K562 (cell line): Measurements from ENCODE around the gene KLF2. TPM values are rescaled to one million over a fixed set of nuclear protein-coding genes. Genes with fewer than 3 reads are reported as not detected.
A peak's percentile ranks its signal among the peaks of the same experiment; 100 is the strongest.

ENCODE experiments used
- ATAC-seq: fragments of 200-7000 bp; cut with Tn5 transposase; 3 replicates; pipeline ENCODE4 v1.9.1; 2020; ENCODE audit warnings: moderate library complexity
- BruUV-seq: library from RNA; stranded (reverse); fragments of 400-500 nt; replicated peaks from 2 replicates; lab custom pipeline; 2021; lab: Mats Ljungman, UMichigan
- CTCF ChIA-PET: fragments of 300-600 bp; formaldehyde crosslinking; extraction: SDS; loops from one replicate; lab custom pipeline; 2021; ENCODE audit warnings: low intra/inter-chr PET ratio; lab: Yijun Ruan, JAX
- POLR2A ChIA-PET: fragments of 300-600, 350-650 bp; sonication (Branson Sonifier 250); formaldehyde crosslinking; extraction: SDS; loops from one replicate; lab custom pipeline; 2021; ENCODE audit warnings: antibody characterized with exemption, inconsistent platforms; lab: Yijun Ruan, JAX
- DNase-seq, 4 experiments: peaks; one replicate each; pipeline versions ENCODE4 v3.0.0 to v3.0.0-alpha.2; 2011 to 2018; ENCODE audit warnings: low spot score in 3 of 4, mixed read lengths in 3 of 4; ENCODE audit errors: extremely low read depth in 1 of 4
- FAIRE-seq: peaks from 2 replicates; lab custom pipeline; 2011; peaks lifted over from hg19 to GRCh38; lab: Jason Lieb, UNC
- H2AFZ ChIP-seq: 2 replicates; pipeline ENCODE4 v1.6.0; 2011; ENCODE audit warnings: low read depth, low read length, control low read depth, inconsistent platforms
- H3K27ac ChIP-seq: fragments of 200-600 bp; 3 replicates; pipeline ENCODE4 v1.8.0; 2011; ENCODE audit warnings: low read depth, mild to moderate bottlenecking, control low read depth, inconsistent platforms, low read length, moderate library complexity, mixed read lengths; ENCODE audit errors: extremely low read depth
- H3K27me3 ChIP-seq, 2 experiments: fragments of 300-600 bp in 1 of 2; 2 replicates in 1 of 2; 3 replicates in 1 of 2; pipeline versions ENCODE4 v1.6.0 to v1.8.0; 2011; ENCODE audit warnings: inconsistent platforms in 2 of 2, low read length in 2 of 2, mild to moderate bottlenecking in 1 of 2, mixed read lengths in 1 of 2, moderate library complexity in 1 of 2; ENCODE audit not compliant: control insufficient read depth in 2 of 2, insufficient read depth in 2 of 2
- H3K36me3 ChIP-seq: fragments of 300-600 bp; 3 replicates; pipeline ENCODE4 v1.8.0; 2011; ENCODE audit warnings: mild to moderate bottlenecking, low read length, inconsistent platforms; ENCODE audit not compliant: control insufficient read depth, insufficient read depth
- H3K4me1 ChIP-seq, 2 experiments: fragments of 200-600 bp in 1 of 2; replicated peaks in 1 of 2; 2 replicates in 1 of 2; 3 replicates in 1 of 2; pipeline versions ENCODE4 v1.5.1 to v1.8.0; 2011; ENCODE audit warnings: inconsistent platforms in 2 of 2, low read length in 2 of 2, mild to moderate bottlenecking in 1 of 2, mixed read lengths in 1 of 2, moderate library complexity in 1 of 2; ENCODE audit not compliant: control insufficient read depth in 2 of 2, insufficient read depth in 2 of 2
- H3K4me2 ChIP-seq: 2 replicates; pipeline ENCODE4 v1.6.1; 2011; ENCODE audit warnings: low read length, control low read depth, inconsistent platforms, mixed read lengths; ENCODE audit not compliant: insufficient read depth
- H3K4me3 ChIP-seq: fragments of 200-600 bp; sonication (generic), shearing (Covaris generic); 2 replicates; pipeline ENCODE4 v1.5.1; 2016; ENCODE audit warnings: control low read depth, inconsistent platforms
- H3K79me2 ChIP-seq: fragments of 200-600 bp; 3 replicates; pipeline ENCODE4 v1.8.0; 2011; ENCODE audit warnings: low read length, inconsistent platforms; ENCODE audit not compliant: control insufficient read depth, insufficient read depth
- H3K9ac ChIP-seq, 2 experiments: 2 replicates each; pipeline versions ENCODE4 v1.6.0 to v1.6.1; 2011; ENCODE audit warnings: low read depth in 2 of 2, low read length in 2 of 2, control low read depth in 1 of 2, inconsistent platforms in 1 of 2, mild to moderate bottlenecking in 1 of 2, mixed read lengths in 1 of 2; ENCODE audit not compliant: insufficient read depth in 1 of 2
- H3K9me1 ChIP-seq: one replicate; pipeline ENCODE4 v1.6.0; 2011; ENCODE audit warnings: inconsistent platforms, mild to moderate bottlenecking, low read length, moderate library complexity; ENCODE audit not compliant: control insufficient read depth, insufficient read depth
- H3K9me3 ChIP-seq: replicated peaks from 2 replicates; pipeline ENCODE4 v1.5.1; 2011; ENCODE audit warnings: low read depth, low read length, inconsistent platforms; ENCODE audit not compliant: control insufficient read depth, insufficient read depth
- H4K20me1 ChIP-seq: replicated peaks from 2 replicates; pipeline ENCODE4 v1.6.1; 2011; ENCODE audit warnings: low read length, inconsistent platforms, mixed read lengths; ENCODE audit not compliant: control insufficient read depth, insufficient read depth
- ADNP ChIP-seq: fragments of 200-800 bp; sonication (Bioruptor generic); IDR thresholded peaks from 2 replicates; pipeline ENCODE4 v1.6.1; 2016; ENCODE audit warnings: missing genetic modification characterization, missing compliant biosample characterization
- CTCFL ChIP-seq: IDR thresholded peaks from 2 replicates; pipeline ENCODE4 v1.6.1; 2011; ENCODE audit warnings: borderline replicate concordance, low read depth, mild to moderate bottlenecking, moderate library complexity, low read length; ENCODE audit not compliant: insufficient read depth, poor library complexity, severe bottlenecking
- DLX4 ChIP-seq: fragments of 250-450 bp; sonication (Bioruptor Pico); IDR thresholded peaks from 2 replicates; pipeline ENCODE4 v1.6.1; 2021; ENCODE audit warnings: mild to moderate bottlenecking
- POLR2AphosphoS5 ChIP-seq: IDR thresholded peaks from 2 replicates; pipeline ENCODE4 v1.6.1; 2011; ENCODE audit warnings: mild to moderate bottlenecking, low read depth, low read length, moderate library complexity; ENCODE audit not compliant: control insufficient read depth, insufficient read depth
- ZNF146 ChIP-seq: IDR thresholded peaks from one replicate; pipeline ENCODE4 v1.6.1; 2018; ENCODE audit warnings: missing compliant biosample characterization; ENCODE audit not compliant: unreplicated experiment
- ZNF184 ChIP-seq: sonication (generic); formaldehyde crosslinking; IDR thresholded peaks from 2 replicates; pipeline ENCODE4 v1.5.0; 2020; ENCODE audit warnings: missing genetic modification reagents
- WGBS: fragments of 100-300 bp; shearing (Covaris generic); methylation state at CpG from one replicate; pipeline ENCODE4 v1.1.6; 2016; ENCODE audit warnings: low coverage, mixed read lengths; ENCODE audit not compliant: insufficient coverage; ENCODE audit errors: missing lambda C conversion rate; 5-methylcytosine and 5-hydroxymethylcytosine counted together
- in situ Hi-C: fragments of 300-500 bp; cut with MboI; formaldehyde crosslinking; loops from 4 replicates; pipeline ENCODE4 v1.15.0; 2018; ENCODE audit warnings: inconsistent platforms, mixed read lengths
- intact Hi-C: fragments of 100-400 bp; cut with micrococcal nuclease; formaldehyde crosslinking; loops from 2 replicates; pipeline ENCODE4 v1.14.2; 2022
- polyA plus RNA-seq, 8 experiments: library from polyadenylated mRNA; depleted of rRNA in 4 of 8; stranded (reverse) in 5 of 8; unstranded in 3 of 8; fragments of >200 nt; fragmentation: Nextera tagmentation in 2 of 8; fragmentation: Illumina TruSeq in 1 of 8; extraction: Ambion mirVana in 2 of 8; extraction: Trizol in 1 of 8; gene quantifications; 2 replicates each; pipeline versions ENCODE4 v1.2.1 to v1.2.3, GENCODE V29; 2011 to 2014; ENCODE audit warnings: inconsistent platforms in 1 of 8, missing spikeins in 1 of 8
- total RNA-seq, 7 experiments: library from RNA; depleted of rRNA in 6 of 7; stranded (reverse); fragments of >200 nt in 6 of 7; fragmentation: Illumina TruSeq in 2 of 7; extraction: Trizol in 2 of 7; gene quantifications; 2 replicates each; pipeline versions ENCODE4 v1.2.1 to v1.2.3, GENCODE V29; 2011 to 2021; ENCODE audit warnings: low replicate concordance in 1 of 7

KLF2 gene
- total and polyA plus RNA-seq, 9 of the 15 experiments (the other 6 are each of a cell fraction or from before 2014, with no cell fraction given), result 0.07 to 0.71 TPM; not detected in 7

- TF ChIP-seq CTCFL, result no peak
- no peak for TF ChIP-seq DLX4 (CRISPR knock-in tag)
- TF ChIP-seq POLR2AphosphoS5, result no peak
- no peak for TF ChIP-seq ZNF184 (CRISPR knock-in tag)
Measured at GRCh38 chr19:16333001-16333586, 8.5 kb downstream of the KLF2 start (continued).

GRCh38 chr19:16334411-16334810 is 9.8 kb downstream of the KLF2 start:
- Histone ChIP-seq H3K4me3 (no peak overlapping the region), H3K79me2 (no peaks in the 10 kb centered on the region), H3K36me3 (no peaks in the 10 kb centered on the region), H3K4me2 (no peak overlapping the region), H2AFZ (no peak overlapping the region), H3K9me3 (no peaks in the 10 kb centered on the region), H4K20me1 (0 out of 2 replicates have a peak, but pooled peaks cover 4% of the 10 kb centered on the region), H3K27ac (no peak overlapping the region), H3K27me3 (peaks cover 0 to 22% of the 10 kb centered on the region in 2 experiments; a peak in 2 of 5 replicates), H3K9me1 (no peaks in the 10 kb centered on the region), H3K9ac (no peak overlapping the region), H3K4me1 (peaks cover 8 to 23% of the 10 kb centered on the region in 2 experiments; a peak in 4 of 5 replicates)
- ChIA-PET POLR2A (interaction anchor here (0.6 kb wide), 2 partner anchors 30 to 307 kb away, joined by 3 to 4 read pairs; no protein-coding TSS in a partner anchor), CTCF (no interaction called here)
- TF ChIP-seq ADNP (tag) (no peak), ZNF146 (CRISPR knock-in tag) (peak; percentile 73)
- intact Hi-C loops, result no loop called here
- in situ Hi-C loops, result no loop called here
- FAIRE-seq, result no peak
- no TSS peak for BruUV-seq
- WGBS, result 0% methylated on average over 1 of the region's 1 CpG
- DNase-seq, result no peak
- no peak for ATAC-seq
